Activated T-cell treated with anti-CD3 and anti-CD28 coated beads for 48 hours (primary cell): Measurements from ENCODE around the gene CTNNBIP1.
"Not testable (repeated sequence)": the region's sequence is repeated elsewhere in the genome, so short reads cannot be mapped to it uniquely, and the experiment has no call there.

Experiments used
- DNase-seq: peaks from one replicate; pipeline ENCODE4 v3.0.0-alpha.2; 2020; ENCODE audit warnings: low read depth

The CTNNBIP1 gene

DNA sequence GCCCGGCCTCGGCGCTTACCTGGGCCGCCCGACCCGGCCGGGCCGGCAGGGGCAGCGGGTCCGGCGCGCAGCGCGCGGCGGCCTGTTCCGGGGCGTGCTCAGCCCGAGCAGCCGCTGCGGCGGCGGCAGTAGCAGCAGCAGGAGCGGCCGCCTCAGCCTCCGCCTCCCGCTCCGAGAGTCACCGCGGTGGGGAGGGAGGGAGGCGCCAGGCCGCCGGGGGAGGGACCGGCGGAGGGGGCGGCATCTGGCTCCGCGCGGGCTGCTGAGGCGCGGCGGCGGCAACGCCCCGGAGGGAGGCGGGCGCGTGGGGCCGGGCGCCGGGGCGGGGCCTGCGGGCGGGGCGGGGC, at the start of gene CTNNBIP1:
Gene CTNNBIP1 (minus strand): TSS at position 194 of the 347 bp plus-strand sequence. CDS start 38,205 bp downstream, outside the sequence.
- DNase-seq = no peak

DNA sequence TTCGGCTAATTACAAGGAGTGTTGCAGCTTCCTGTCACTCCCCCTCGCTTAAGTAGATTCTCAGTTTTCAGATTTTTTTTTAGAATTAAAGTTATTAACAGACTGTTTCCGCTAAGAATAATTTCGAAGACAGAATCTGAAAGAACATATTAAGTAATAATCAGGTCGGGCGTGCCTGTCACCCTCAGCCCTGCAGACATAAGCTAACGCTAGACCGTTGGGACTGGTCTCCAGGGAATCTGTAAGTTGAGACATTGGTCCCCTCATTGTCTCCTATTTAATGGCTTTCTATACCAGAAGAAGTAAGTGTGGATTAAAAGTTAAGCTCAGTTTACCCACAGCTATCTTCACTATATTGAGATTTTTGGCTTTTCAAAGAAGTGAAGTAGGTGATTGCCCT, 47.7 kb upstream of the CTNNBIP1 start:
- DNase-seq = no peak

GRCh38 chr1:9946315-9946714, 36.2 kb upstream of the CTNNBIP1 start:
- no peak for DNase-seq

DNA sequence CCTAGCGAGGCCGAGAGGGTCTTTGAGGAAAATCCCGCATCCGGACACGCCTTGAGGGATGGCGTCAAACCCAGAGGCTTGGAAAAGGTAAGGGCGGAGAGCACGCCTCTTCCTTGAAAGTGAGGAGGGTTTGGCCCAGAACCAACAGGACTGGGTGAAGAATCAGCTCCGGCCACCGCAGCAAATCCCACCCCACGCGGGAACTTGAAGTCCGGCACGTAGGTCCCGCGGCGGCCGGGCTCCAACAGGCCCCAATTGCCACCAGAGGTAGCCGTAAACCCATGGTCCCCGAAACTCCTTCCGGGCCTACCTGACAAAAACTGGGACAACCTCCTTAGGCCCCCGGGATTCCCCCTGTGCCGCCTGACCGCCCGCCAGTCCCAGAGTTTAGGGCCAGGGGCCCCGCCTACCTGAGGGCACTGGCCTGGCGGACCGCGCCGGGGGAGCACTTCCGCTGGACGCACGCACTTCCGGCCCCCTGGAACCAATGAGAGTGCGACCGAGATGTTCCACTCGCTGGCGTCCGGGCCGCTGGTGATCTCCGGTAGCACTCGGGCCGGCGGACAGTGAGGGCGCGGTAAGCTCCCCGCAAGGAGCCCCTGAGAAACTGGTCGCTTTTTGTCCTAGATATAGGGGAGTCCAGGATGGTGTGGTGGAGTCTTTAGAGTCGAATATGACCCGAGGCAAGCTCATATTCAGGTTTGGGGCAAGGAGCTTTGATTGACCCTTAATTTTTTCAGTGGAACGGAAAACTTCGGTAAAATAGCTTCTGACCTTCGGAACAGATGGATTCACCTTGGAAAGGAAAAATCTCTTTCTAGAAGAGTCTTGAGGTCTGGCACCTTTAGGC, 33.1 kb upstream of the CTNNBIP1 start, which contains the start of the genes LZIC and NMNAT1:
Gene LZIC (minus strand): TSS at position 453 of the 850 bp plus-strand sequence. CDS start 6,772 bp downstream, outside the sequence.
Gene NMNAT1 (plus strand): TSS at position 537 of the 850 bp plus-strand sequence. CDS start 28,599 bp downstream, outside the sequence.
- peak; percentile 93 for DNase-seq

DNA sequence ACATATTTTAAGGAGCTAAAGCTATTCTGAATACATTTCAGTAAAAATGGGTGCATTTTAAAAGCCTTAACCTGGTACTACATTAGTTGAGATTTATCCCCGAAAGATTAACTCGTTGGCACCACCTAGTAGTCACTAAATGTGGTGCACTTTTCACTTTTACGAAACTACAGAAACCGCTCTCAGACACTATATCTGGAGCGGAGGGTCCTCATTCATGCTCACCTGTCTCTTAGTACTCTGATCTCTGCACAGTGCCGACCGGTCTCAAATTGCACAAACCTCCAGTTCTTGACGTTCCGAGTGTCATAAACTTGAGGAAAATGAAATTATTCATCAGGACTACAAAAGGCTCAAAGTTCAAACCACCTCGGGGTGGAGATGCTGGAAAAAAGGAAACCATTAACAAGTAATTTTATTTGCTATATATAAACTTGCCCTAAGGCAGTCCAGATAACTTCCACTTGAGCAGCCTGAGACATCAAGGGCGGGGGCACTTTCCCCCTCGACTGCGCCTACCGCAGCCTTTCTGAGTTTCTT, 32.4 kb upstream of the CTNNBIP1 start:
- no peak for DNase-seq

GRCh38 chr1:9929431-9930385, 19.6 kb upstream of the CTNNBIP1 start:
- DNase-seq = no peak

- no peak for DNase-seq
These were observed 17.2 kb upstream of the CTNNBIP1 start for GRCh38 chr1:9927259-9927658.

DNA sequence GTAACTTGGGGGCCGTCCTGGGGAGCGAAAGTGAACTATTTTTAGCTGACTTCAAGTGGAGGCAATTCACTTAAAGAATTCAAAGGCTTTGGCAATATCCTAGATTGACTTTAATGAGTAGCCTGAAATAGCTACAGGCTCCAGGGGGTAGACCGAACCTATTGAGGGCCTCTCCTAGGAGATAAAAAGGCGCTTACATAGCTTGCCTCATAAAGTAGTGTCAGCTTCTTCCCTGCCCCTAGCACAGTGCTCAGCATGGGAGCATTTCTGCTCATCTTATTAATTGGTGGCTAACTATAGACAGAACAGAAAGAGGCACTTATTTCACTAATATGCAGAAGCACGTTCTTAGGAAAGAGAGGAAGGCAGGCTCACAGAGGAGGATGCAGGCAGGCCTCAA, 12.3 kb upstream of the CTNNBIP1 start:
- no peak for DNase-seq

DNA sequence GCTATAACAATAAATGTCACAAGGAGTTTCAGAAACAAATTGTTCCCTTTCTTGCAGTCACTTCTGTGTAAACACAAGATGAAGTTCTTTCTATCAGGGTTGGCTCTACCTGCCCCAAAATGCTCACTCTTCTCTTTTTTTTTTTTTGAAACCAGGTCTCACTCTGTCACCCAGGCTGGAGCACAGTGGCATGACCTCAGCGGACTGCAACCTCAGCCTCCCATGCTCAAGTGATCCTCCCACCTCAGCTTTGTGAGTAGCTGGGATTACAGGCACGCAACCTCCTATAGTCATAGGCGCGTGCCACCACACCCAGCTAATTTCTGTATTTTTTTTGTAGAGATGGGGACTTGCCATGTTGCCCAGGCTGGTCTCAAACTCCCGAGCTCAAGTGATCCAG, 10.5 kb upstream of the CTNNBIP1 start:
- no peak for DNase-seq

GRCh38 chr1:9917901-9918300, 7.8 kb upstream of the CTNNBIP1 start:
- no peak for DNase-seq

GRCh38 chr1:9917495-9917894, 7.4 kb upstream of the CTNNBIP1 start:
- DNase-seq = not testable (repeated sequence)

DNA sequence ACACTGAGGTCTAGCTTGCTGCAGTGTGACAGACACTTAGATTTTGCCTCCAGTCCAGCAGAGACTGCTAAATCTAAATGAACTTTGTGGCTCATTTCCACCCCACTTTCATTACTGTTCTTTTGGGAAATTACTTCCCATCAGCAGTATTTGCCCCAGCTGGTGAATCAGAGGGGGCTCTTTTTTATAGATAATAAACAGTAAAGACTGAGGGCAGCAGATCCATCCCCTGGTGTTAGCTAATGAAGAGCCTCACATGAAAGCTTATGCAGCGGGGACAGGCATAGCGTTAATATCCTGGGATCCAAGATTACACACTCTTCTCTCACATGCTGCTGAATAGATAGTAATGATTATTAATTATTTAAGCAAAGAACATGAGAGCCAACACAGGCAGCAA, 6.4 kb upstream of the CTNNBIP1 start:
- DNase-seq = no peak

DNA sequence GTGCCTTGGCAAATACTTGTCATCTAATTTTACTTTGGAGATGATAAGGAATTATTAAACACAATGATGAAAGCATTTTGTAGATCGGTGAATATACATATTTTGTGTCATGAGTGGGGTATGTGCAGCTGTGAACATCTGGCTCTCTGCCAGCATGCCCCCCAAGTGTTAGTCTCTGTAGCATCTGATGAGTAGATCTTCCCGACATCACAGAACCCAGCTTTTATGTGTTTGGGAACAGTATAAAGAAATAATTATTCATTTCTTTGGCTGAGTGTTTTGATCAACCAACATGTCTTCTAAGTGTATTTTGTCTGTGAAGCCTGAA, 4.5 kb upstream of the CTNNBIP1 start:
- no peak for DNase-seq

GRCh38 chr1:9912264-9912936, 2.3 kb upstream of the CTNNBIP1 start:
- DNase-seq = no peak

DNA sequence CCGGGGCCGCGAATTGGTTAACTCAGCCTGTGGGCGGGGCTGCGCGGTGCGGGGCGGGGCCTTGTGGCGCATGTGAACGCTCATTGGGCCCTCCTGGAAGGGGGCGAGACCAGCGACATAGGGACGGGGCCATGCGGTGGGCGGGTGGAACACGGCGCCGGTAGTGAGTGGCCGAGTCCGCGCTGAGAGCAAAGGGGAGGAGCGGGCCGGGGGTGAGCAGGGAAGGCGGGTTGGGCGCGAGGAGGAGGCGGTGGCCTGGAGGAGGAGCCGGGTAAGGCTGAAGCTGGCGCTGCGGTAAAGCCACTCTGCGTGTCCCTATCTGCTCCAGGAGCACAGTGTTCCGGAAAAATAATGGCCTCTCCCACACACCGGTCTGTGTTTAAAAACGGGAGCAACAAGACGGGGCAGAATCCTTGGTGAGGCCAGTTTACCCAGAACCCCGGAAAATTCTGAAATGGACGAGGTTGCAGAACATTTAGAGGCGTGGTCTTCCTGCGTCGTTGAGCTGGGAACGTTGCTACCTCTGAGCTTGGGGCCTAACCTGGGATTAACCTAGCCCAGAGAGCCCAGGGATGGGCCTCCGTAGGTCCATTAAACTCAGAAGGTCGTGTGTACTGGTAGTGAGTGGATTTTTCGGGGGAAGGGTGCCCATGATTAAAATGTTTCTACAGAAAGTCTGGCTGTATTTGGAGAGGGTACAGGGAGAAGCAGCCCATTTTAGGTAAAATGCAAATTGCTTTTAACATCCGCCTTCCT, 532 bp upstream of the CTNNBIP1 start:
- DNase-seq = peak; percentile 100

GRCh38 chr1:9909234-9910046, 629 bp downstream of the CTNNBIP1 start:
- DNase-seq = peak; percentile 51

- DNase-seq = no peak
These were observed 1.2 kb downstream of the CTNNBIP1 start for GRCh38 chr1:9908871-9909233.

- no peak for DNase-seq
These were observed 2.6 kb downstream of the CTNNBIP1 start for GRCh38 chr1:9907441-9907840.

DNA sequence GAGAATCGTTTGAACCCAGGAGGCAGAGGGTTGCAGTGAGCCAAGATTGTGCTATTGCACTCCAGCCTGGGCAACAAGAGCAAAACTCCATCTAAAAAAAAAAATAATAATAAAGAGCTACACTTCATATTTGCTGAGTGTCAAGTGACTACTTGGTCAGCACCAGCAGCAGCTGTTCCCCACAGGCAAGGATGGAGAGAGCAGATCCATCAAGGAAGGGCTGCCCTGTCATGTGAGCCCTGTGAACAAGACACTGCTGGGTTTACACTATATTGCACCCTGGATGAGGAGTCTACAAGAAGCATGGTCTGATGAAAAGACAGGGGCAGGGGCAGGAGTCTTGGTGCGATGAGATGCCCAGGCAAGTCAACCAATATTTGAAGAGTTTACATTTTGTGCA, 3.6 kb downstream of the CTNNBIP1 start:
- no peak for DNase-seq

DNA sequence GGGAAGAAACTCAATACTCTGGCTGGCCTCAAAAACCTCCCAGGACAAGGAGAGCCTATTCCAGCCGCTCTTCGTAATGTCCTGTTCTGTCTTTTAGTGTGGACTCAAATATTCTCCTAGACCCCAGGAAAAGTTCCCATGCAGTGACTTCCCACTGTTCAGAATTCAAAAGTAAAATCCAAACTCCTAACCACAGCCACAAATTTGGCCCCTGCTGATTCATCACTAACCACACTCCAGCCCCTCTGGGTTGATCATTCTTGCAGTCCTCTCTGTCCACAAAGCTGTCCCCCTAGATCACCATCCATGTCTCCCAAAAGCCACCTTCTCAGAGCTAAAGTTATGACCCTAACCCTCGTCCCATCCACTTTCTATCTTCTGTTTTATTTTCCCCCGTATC, 5.1 kb downstream of the CTNNBIP1 start:
- DNase-seq = no peak
